K562 (cell line): Measurements from ENCODE around the gene NR4A2. TPM values are rescaled to one million over a fixed set of nuclear protein-coding genes. Genes with fewer than 3 reads are reported as not detected.
A peak's percentile ranks its signal among the peaks of the same experiment; 100 is the strongest.

Experiments used
- AFF4 ChIP-seq: sonication (generic); formaldehyde crosslinking; IDR thresholded peaks from 2 replicates; pipeline ENCODE4 v1.8.0; 2023; ENCODE audit warnings: mild to moderate bottlenecking, missing genetic modification reagents
- DIDO1 ChIP-seq: fragments of 450-650 bp; IDR thresholded peaks from 2 replicates; pipeline ENCODE4 v1.6.1; 2016; ENCODE audit warnings: low read depth, missing biosample characterization, missing genetic modification characterization
- ESRRA ChIP-seq: fragments of 450-650 bp; IDR thresholded peaks from 2 replicates; pipeline ENCODE4 v1.6.1; 2014; ENCODE audit warnings: low read depth, mild to moderate bottlenecking, moderate library complexity, borderline replicate concordance
- HDAC8 ChIP-seq: fragments of 450-650 bp; IDR thresholded peaks from 2 replicates; pipeline ENCODE4 v1.6.1; 2016; ENCODE audit warnings: mild to moderate bottlenecking, missing genetic modification characterization, moderate library complexity, missing compliant biosample characterization
- LCOR ChIP-seq: sonication (generic); formaldehyde crosslinking; IDR thresholded peaks from 2 replicates; pipeline ENCODE4 v1.8.0; 2022; ENCODE audit warnings: mild to moderate bottlenecking, missing genetic modification reagents
- MTA1 ChIP-seq: fragments of 450-650 bp; IDR thresholded peaks from 2 replicates; pipeline ENCODE4 v1.6.1; 2017; ENCODE audit warnings: borderline replicate concordance
- MXI1 ChIP-seq: IDR thresholded peaks from 2 replicates; pipeline ENCODE4 v1.6.1; 2011; ENCODE audit warnings: low read depth, mild to moderate bottlenecking, improper control_type of control experiment, low read length
- NR0B1 ChIP-seq: fragments of 450-650 bp; IDR thresholded peaks from one replicate; pipeline ENCODE4 v1.6.1; 2018; ENCODE audit warnings: mild to moderate bottlenecking, moderate library complexity; ENCODE audit not compliant: partially characterized antibody
- POLR2H ChIP-seq: IDR thresholded peaks from 2 replicates; pipeline ENCODE4 v1.6.1; 2016; ENCODE audit warnings: missing genetic modification characterization, low read depth, mild to moderate bottlenecking, control low read depth, missing compliant biosample characterization, moderate library complexity
- TEAD4 ChIP-seq, 2 experiments: sonication (generic) in 1 of 2; formaldehyde crosslinking in 1 of 2; IDR thresholded peaks; 2 replicates each; pipeline versions ENCODE4 v1.6.1 to v1.8.0; 2012 to 2022; ENCODE audit warnings: borderline replicate concordance in 1 of 2, inconsistent platforms in 1 of 2, low read length in 1 of 2, mild to moderate bottlenecking in 1 of 2, missing genetic modification reagents in 1 of 2
- ZMIZ1 ChIP-seq, 2 experiments: fragments of 150-350 bp in 1 of 2; IDR thresholded peaks; 2 replicates each; pipeline ENCODE4 v1.6.1; 2012 to 2016; ENCODE audit warnings: low read depth in 2 of 2, low read length in 2 of 2, mild to moderate bottlenecking in 1 of 2, moderate library complexity in 1 of 2
- ZNF146 ChIP-seq: IDR thresholded peaks from one replicate; pipeline ENCODE4 v1.6.1; 2018; ENCODE audit warnings: missing compliant biosample characterization; ENCODE audit not compliant: unreplicated experiment
- ZNF212 ChIP-seq: fragments of 450-650 bp; formaldehyde crosslinking; IDR thresholded peaks from 2 replicates; pipeline ENCODE4 v1.4.0; 2020; ENCODE audit warnings: mild to moderate bottlenecking
- ZNF408 ChIP-seq: fragments of 250-450 bp; sonication (Bioruptor Pico); IDR thresholded peaks from 2 replicates; pipeline ENCODE4 v1.4.0; 2020; ENCODE audit warnings: low read depth, mild to moderate bottlenecking, moderate library complexity
- ZSCAN32 ChIP-seq: fragments of 450-650 bp; formaldehyde crosslinking; IDR thresholded peaks from 2 replicates; pipeline ENCODE4 v1.4.0; 2020; ENCODE audit warnings: mild to moderate bottlenecking, moderate library complexity
- polyA plus RNA-seq, 8 experiments: library from polyadenylated mRNA; depleted of rRNA in 4 of 8; stranded (reverse) in 5 of 8; unstranded in 3 of 8; fragments of >200 nt; fragmentation: Nextera tagmentation in 2 of 8; fragmentation: Illumina TruSeq in 1 of 8; extraction: Ambion mirVana in 2 of 8; extraction: Trizol in 1 of 8; gene quantifications; 2 replicates each; pipeline versions ENCODE4 v1.2.1 to v1.2.3, GENCODE V29; 2011 to 2014; ENCODE audit warnings: inconsistent platforms in 1 of 8, missing spikeins in 1 of 8
- total RNA-seq, 7 experiments: library from RNA; depleted of rRNA in 6 of 7; stranded (reverse); fragments of >200 nt in 6 of 7; fragmentation: Illumina TruSeq in 2 of 7; extraction: Trizol in 2 of 7; gene quantifications; 2 replicates each; pipeline versions ENCODE4 v1.2.1 to v1.2.3, GENCODE V29; 2011 to 2021; ENCODE audit warnings: low replicate concordance in 1 of 7
- TF ChIP-seq, protein P1 (sequence below), 2 experiments: fragments of 200-800 bp in 1 of 2; sonication (Bioruptor generic) in 1 of 2; sonication (generic) in 1 of 2; formaldehyde crosslinking in 1 of 2; IDR thresholded peaks in 1 of 2; conservative IDR thresholded peaks in 1 of 2; 2 replicates each; pipeline versions ENCODE4 v1.5.0 to v1.6.1; 2016 to 2020; ENCODE audit warnings: missing compliant biosample characterization in 1 of 2, missing genetic modification characterization in 1 of 2, missing genetic modification reagents in 1 of 2

Gene NR4A2
- total and polyA plus RNA-seq, 9 of the 15 experiments (the other 6 are each of a cell fraction or from before 2014, with no cell fraction given): 0.94 to 5.1 (median 1.3) TPM

- TF ChIP-seq ZNF408 (CRISPR knock-in tag): no peak
- TF ChIP-seq, protein P1, sequence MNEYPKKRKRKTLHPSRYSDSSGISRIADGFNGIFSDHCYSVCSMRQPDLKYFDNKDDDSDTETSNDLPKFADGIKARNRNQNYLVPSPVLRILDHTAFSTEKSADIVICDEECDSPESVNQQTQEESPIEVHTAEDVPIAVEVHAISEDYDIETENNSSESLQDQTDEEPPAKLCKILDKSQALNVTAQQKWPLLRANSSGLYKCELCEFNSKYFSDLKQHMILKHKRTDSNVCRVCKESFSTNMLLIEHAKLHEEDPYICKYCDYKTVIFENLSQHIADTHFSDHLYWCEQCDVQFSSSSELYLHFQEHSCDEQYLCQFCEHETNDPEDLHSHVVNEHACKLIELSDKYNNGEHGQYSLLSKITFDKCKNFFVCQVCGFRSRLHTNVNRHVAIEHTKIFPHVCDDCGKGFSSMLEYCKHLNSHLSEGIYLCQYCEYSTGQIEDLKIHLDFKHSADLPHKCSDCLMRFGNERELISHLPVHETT (CRISPR knock-in tag; conservative IDR thresholded peaks at IDR 0.05 in 1 of 2, IDR thresholded peaks at IDR 0.05 in 1 of 2): no peak
- no peak for TF ChIP-seq HDAC8 (tag)
- no peak for TF ChIP-seq MTA1
- no peak for TF ChIP-seq LCOR (CRISPR knock-in tag)
- TF ChIP-seq TEAD4 (IDR thresholded peaks at IDR 0.05; ENCODE audit: low read length): peak; percentile 77
- no peak for TF ChIP-seq TEAD4 (CRISPR knock-in tag; IDR thresholded peaks at IDR 0.05; ENCODE audit: borderline replicate concordance)
- TF ChIP-seq POLR2H (tag): no peak
- TF ChIP-seq AFF4 (CRISPR knock-in tag): no peak
- TF ChIP-seq NR0B1: no peak
- TF ChIP-seq ZMIZ1 (IDR thresholded peaks at IDR 0.05; ENCODE audit: low read depth in 2 of 2, low read length in 2 of 2): no peak
- TF ChIP-seq ZNF146 (CRISPR knock-in tag): no peak
- TF ChIP-seq DIDO1 (tag): no peak
- no peak for TF ChIP-seq ZNF212 (CRISPR knock-in tag)
- no peak for TF ChIP-seq ESRRA
- no peak for TF ChIP-seq MXI1
- TF ChIP-seq ZSCAN32: no peak
These were observed 8.4 kb upstream of the NR4A2 start (continued) for GRCh38 chr2:156340804-156341451.
